Ovary (tissue), 3 donors: ENCODE data around the gene AEN.

Source experiments
- CTCF ChIP-seq, 3 donors: fragments of 450-650 bp in 2 of 3; fragments of 200-600 bp in 1 of 3; IDR thresholded peaks; one replicate each; pipeline versions ENCODE4 v1.5.1 to v1.8.0; 2016 to 2022; ENCODE audit warnings: antibody characterized with exemption in 3 of 3, mild to moderate bottlenecking in 1 of 3
- POLR2A ChIP-seq: fragments of 450-650 bp; IDR thresholded peaks from one replicate; pipeline ENCODE4 v1.6.1; 2017; ENCODE audit warnings: antibody characterized with exemption, mild to moderate bottlenecking, moderate library complexity
- donor health status: DM: no; HTN: no; CAD: no.

- no peak for TF ChIP-seq CTCF (IDR thresholded peaks at IDR 0.05)
- no peak for TF ChIP-seq POLR2A
These were observed 33.4 kb downstream of the AEN start for GRCh38 chr15:88654430-88655102.
